ENCODE measurements around the gene AK8. TPM values are rescaled to one million over a fixed set of nuclear protein-coding genes. Genes with fewer than 3 reads are reported as not detected.
"Not testable (repeated sequence)": the region's sequence is repeated elsewhere in the genome, so short reads cannot be mapped to it uniquely, and the experiment has no call there.

AK8 gene
- total RNA-seq, 1 donor from 2014 or later: not detected

DNA sequence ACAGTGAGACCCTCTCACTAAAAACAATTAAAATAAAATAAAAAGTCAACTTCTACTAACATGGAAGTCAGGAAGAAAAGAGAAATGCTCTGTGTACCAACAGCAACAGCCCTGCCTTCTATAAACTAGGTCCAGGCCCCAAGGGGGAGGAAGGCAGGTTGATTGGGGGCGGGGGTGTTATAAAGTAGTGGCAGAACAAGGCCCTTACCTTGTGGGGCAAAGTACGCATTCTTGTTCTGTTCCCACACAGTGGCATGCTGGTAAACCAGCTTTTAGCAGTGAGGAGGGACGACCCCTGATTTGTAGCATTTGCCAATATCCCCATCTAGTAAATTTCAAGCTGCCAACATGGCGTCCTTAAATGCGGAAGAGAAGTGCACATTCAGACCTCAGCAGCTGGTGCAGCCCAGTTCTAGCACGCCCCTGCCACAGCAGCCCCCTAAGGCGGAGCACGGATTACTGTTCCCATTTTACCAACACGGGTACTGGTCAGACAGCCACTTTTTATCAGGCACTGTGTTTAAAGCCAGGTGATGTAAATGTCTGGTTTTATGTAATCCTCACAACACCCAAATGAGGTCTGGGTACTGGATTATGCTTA lies 138.3 kb downstream of the AK8 start:
- ATAC-seq (no peak), DNase-seq (ENCODE audit: missing footprints) (no peak)
- intact Hi-C loops (cut with DNase I): no loop called here

DNA sequence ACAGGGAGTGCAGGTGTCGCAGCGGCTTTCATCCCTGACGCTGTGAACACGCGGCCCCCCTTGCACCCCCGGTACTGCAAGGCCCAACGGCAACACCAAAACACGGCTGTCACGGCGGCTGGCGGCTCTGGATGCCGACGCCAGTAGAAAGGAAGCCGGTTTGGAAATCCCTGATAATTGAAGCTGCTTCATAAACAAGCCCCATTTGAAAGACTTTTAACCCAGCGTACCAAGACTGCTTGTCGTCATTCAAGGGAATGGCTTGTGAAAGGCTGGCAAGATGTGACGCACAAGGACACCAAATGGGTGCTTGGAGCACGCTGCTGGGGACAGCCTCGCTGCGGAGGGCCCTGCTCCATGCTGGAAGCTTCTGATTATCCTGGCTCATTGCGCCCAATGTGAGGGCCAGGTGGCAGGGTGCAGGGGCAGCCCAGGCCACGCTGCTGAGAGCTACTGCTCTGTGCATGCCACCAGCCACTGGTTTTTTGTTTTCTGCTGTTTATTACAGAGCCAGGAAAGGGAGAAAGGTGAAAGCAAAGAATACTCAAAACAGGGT lies 144.7 kb downstream of the AK8 start:
- intact Hi-C loops (cut with DNase I): no loop called here
- no peak for DNase-seq (ENCODE audit: missing footprints)
- no peak for ATAC-seq

GRCh38 chr9:132732326-132733259 lies 145.5 kb downstream of the AK8 start:
- no peak for ATAC-seq
- intact Hi-C loops (cut with DNase I): no loop called here
- DNase-seq (ENCODE audit: missing footprints): no peak

GRCh38 chr9:132731230-132731629 lies 146.9 kb downstream of the AK8 start:
- no peak for ATAC-seq
- intact Hi-C loops (cut with DNase I): no loop called here
- no peak for DNase-seq (ENCODE audit: missing footprints)

GRCh38 chr9:132730054-132731033 lies 147.7 kb downstream of the AK8 start:
- ATAC-seq: no peak
- intact Hi-C loops (cut with DNase I): no loop called here
- no peak for DNase-seq (ENCODE audit: missing footprints)

GRCh38 chr9:132729235-132729890 lies 148.7 kb downstream of the AK8 start:
- ATAC-seq (no peak), DNase-seq (ENCODE audit: missing footprints) (no peak)
- intact Hi-C loops (cut with DNase I): no loop called here

DNA sequence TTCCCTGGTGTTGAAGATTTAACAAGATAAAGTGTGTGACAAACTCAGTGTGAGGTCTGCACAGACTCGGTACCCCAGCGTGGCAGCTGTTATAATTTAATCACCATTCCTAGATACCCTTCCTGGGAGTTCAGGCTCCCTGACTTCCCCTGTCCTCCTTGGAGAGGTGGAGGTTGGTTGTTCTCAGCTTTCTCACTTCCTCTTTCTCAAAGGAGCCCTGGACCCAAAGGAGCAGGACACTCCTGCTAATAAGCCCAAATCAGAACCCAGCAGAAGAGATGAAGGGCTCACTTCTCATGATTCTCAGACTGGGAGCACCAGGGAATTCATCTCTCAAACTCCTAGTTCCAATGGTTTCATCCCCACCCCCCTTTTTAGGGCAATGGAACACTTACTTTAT lies 149.6 kb downstream of the AK8 start:
- DNase-seq (ENCODE audit: missing footprints): no peak
- ATAC-seq: no peak
- intact Hi-C loops (cut with DNase I): no loop called here

- intact Hi-C loops (cut with DNase I): no loop called here
- DNase-seq (ENCODE audit: missing footprints) (no peak), ATAC-seq (no peak)
Measured at GRCh38 chr9:132728071-132728470, 150.0 kb downstream of the AK8 start.

GRCh38 chr9:132726576-132727130 lies 151.4 kb downstream of the AK8 start:
- ATAC-seq (no peak), DNase-seq (ENCODE audit: missing footprints) (no peak)
- intact Hi-C loops (cut with DNase I): no loop called here

DNA sequence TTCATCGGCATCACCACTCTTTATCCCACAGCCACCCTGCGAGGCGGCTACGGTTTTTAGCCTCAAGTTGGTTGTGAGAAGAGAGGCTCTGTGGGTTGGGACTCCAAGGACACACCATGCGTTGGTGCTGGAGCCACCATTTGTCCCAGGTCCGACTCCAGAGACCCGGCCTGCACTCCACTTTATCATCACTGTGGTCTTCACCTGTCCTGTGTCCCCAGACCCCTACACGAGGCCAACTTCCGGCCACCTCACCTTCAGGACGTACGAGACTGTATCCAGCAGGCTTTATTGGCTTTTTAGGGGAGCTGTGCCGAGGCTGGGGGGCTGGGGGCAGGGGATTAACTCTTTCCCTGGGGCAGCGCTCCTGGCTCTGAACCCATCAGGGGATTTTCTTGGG lies 152.8 kb downstream of the AK8 start:
- intact Hi-C loops (cut with DNase I): no loop called here
- no peak for DNase-seq (ENCODE audit: missing footprints)
- no peak for ATAC-seq

DNA sequence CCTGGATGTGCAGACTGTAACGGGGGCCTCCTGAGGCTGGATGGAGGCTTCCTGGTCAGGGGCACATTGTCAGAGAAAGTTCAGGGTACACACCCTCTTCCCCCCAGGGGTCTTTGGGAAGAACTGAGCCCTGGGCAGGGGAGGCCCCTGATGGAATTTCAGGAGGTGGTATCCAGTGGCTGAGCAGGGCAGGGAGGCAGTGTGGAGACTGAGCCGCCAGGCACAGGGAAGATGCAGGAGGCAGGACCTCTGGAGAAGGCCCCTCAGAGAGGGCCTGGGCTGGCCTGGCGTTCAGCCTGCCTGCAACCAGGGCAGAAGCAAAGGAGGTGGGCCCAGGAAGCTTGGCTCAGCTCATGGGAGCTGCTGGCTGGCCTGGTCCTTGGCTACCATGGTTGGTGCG lies 154.3 kb downstream of the AK8 start:
- ATAC-seq (no peak), DNase-seq (ENCODE audit: missing footprints) (no peak)
- intact Hi-C loops (cut with DNase I): no loop called here

DNA sequence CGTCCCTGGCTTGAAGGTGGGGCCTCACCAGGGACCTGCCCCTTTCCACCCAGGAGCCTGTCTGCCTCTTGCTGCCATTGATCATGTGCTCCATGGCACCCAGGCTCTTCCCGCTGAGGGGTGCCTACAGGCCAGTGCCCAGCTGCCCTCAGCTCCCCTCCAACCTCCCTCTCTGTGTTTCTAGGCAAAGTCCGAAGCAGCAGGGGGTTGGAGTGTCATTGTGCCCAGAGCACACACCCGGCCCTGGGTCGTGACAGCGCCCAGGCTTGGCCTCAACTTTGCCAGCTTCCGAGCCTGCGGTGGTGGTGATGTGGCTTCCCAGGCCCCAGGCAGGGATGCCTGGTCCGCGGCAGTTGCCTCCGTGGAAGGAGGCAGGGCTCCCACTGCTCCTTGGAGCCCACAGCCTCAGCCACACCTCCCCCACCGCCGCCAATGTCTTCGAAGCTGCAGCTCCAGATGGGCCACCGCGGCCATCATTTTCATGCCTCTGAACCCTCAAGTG lies 155.5 kb downstream of the AK8 start:
- DNase-seq (ENCODE audit: missing footprints): no peak
- ATAC-seq: no peak
- intact Hi-C loops (cut with DNase I): no loop called here

GRCh38 chr9:132721661-132722060 lies 156.4 kb downstream of the AK8 start:
- intact Hi-C loops (cut with DNase I): no loop called here
- ATAC-seq (no peak), DNase-seq (ENCODE audit: missing footprints) (no peak)

DNA sequence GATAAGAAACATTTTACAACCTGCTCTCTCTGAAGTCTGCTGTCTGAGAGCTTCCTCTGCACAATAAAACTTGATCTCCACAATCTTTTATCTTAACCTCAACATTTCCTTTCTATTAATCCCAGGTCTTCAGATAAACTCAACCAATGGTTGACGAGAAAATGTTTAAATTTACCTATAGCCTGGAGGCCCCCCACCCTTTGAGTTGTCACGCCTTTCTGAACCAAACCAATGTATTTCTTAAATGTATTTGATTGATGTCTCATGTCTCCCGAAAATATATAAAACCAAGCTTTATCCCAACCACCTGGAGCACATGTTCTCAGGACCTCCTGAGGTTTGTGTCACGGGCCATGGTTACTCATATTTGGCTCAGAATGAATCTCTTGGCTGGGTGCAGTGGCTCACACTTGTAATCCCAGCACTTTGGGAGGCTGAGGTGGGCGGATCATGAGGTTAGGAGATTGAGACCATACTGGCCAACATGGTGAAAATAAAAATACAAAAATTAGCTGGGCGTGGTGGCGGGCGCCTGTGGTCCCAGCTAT lies 159.6 kb downstream of the AK8 start:
- DNase-seq (ENCODE audit: missing footprints); ATAC-seq; intact Hi-C loops (cut with DNase I): not testable (repeated sequence)

- intact Hi-C loops (cut with DNase I): no loop called here
- ATAC-seq: no peak
- no peak for DNase-seq (ENCODE audit: missing footprints)
Measured at GRCh38 chr9:132717326-132717945, 160.6 kb downstream of the AK8 start.

- DNase-seq (ENCODE audit: missing footprints) (no peak), ATAC-seq (no peak)
- intact Hi-C loops (cut with DNase I): no loop called here
Measured at GRCh38 chr9:132716007-132716406, 162.1 kb downstream of the AK8 start.

GRCh38 chr9:132712753-132713152 lies 165.3 kb downstream of the AK8 start:
- no peak for ATAC-seq
- no peak for DNase-seq (ENCODE audit: missing footprints)
- intact Hi-C loops (cut with DNase I): no loop called here

Data from Right ventricle myocardium inferior (tissue), 1 donor.